ENCODE measurements around the gene DIAPH3.

- TF ChIP-seq ZFX (IDR thresholded peaks at IDR 0.05): no peak
- TF ChIP-seq CTCF (conservative IDR thresholded peaks at IDR 0.05): no peak
Observed at GRCh38 chr13:60090574-60090973, 73.2 kb downstream of the DIAPH3 start.

All from C4-2B (cell line).